Endometrial microvascular endothelial cells (primary cell): ENCODE results near the gene CLTA. TPM values are rescaled to one million over a fixed set of nuclear protein-coding genes. Genes with fewer than 3 reads are reported as not detected.

ENCODE experiments used
- in situ Hi-C: cut with HindIII; loops from 2 replicates; pipeline ENCODE4 v1.10.0; 2017; ENCODE audit warnings: low sequenced_read_pairs, low pct_unique_long_range_greater_than_20kb; ENCODE audit errors: inconsistent ontology term
- total RNA-seq: library from RNA; depleted of rRNA; stranded (reverse); fragments of >200 nt; gene quantifications from one replicate; pipeline ENCODE4 v1.2.3, GENCODE V29; 2015; ENCODE audit errors: inconsistent ontology term

CLTA gene, protein sequence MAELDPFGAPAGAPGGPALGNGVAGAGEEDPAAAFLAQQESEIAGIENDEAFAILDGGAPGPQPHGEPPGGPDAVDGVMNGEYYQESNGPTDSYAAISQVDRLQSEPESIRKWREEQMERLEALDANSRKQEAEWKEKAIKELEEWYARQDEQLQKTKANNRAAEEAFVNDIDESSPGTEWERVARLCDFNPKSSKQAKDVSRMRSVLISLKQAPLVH
- total RNA-seq: 387 TPM

DNA sequence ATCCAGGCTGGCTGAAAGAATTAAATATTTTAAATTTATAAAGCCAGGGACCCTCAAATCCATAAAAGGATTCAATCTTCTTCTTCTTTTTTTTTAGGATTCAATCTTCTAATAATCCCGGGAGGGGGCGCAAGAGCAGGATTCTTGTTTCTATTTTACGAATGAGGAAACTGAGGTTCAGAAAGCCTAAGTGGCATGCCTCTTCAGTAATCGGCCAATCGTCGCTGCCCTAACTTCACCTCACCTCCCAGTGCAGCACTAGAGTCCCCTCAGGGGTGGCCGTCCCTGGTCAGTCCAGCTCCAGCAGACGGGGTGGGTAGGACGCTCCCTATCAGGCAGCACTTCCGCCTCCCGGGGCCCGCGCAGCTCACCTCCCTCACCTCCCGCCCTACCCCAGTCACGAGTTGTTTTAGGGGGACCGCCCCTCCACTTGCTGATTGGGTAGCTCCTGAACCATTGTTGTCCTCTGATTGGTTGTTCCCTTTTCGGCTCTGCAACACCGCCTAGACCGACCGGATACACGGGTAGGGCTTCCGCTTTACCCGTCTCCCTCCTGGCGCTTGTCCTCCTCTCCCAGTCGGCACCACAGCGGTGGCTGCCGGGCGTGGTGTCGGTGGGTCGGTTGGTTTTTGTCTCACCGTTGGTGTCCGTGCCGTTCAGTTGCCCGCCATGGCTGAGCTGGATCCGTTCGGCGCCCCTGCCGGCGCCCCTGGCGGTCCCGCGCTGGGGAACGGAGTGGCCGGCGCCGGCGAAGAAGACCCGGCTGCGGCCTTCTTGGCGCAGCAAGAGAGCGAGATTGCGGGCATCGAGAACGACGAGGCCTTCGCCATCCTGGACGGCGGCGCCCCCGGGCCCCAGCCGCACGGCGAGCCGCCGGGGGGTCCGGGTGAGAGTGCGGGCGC is at the start of gene CLTA:
TSS of gene CLTA (plus strand) at position 534 of the 902 bp plus-strand sequence. CDS start at position 670, 136 bp downstream.
- in situ Hi-C loops: no loop called here

DNA sequence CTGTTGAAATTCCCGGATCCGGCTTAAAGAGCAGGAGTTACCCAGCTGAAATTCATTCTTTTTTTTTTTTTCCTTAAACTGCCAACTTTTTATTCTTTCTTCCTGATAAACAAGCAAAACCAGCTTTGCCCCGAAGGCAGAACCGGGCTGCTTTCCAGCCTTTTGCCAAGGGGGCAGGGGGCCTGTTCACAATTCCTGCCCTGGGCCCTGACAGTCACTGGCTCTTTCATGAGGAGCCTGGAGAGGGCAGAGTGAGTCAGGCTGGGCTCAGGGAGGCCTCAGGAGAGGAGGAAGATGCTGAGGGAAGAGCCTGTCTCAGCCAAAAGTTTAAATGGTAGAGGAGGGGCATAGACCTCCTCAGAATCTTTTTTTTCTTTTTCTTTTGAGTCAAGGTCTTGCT is 49.4 kb upstream of the CLTA start:
- in situ Hi-C loops: no loop called here

DNA sequence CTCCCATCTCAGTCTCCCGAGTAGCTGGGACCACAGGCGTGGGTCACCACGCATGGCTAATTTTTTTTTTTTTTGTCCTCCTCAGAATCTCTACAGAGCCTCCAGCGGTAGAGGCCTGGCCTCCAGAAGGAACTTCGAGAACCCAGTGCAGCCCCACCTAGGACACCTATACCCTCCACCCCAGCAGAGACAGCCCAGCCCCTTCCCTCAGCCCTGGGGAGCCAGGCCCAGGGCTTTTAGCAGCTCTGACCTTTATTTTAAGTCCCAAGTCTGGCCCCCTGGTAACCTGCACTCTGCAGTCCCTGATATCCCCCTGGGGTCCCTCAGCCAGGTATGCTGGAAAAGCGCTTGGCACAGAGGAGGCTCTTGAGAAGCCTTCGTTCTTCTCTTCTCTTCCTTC is 49.0 kb upstream of the CLTA start:
- in situ Hi-C loops: no loop called here

DNA sequence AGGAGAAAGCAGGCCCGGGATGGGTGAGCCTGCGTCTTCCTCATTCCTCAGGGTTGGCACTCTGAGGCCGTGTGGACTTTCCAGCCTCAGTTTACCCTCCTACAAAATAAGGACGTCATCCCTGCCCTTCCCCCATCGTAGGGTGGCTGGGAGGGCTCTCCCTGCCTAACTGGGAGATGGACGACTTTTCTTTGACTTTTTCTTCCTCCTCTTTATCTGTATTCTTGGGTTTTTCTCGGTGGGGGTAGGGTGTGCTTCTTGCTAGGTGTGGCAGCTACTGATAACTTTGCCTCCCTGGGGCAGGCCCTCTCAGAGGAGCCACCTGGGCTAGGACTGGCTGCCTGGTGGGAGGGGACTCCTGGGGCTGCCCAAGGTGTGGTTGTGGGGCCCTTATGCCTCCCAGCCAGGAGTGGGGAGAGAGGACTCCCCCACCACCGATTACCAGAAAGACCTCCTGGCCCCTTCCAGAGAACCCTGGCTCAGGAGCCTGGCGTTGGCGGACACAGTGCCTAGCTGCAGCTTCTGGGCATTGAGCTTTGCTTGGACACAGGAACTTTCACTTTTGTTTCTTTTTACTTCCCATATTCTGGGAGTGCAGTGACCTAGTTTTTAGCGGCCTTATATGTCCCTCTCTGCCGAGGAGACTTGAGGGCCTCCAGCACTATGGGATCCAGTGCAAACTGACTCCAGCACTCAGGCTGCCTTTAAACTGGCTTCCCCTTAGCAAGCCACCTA is 48.0 kb upstream of the CLTA start:
- in situ Hi-C loops: no loop called here

DNA sequence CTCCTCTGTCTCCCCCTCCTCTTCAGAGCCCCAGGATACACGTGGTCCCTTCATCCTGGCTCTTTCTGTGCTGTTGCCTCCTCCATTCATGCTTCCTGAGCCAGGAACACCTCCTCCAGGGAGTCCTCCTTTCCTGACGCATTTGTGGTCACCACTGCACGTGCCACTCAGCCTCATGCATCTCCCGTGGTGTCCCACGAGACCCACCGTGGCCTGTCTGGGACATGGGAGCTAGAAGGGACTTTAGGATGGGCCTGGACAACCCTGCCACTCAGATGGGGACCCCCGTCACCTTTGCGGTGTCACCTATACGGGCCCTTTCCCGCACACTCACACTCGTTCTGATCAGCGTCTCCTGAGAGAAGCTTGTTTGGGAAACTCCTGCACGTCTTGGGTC is 47.5 kb upstream of the CLTA start:
- in situ Hi-C loops: no loop called here

DNA sequence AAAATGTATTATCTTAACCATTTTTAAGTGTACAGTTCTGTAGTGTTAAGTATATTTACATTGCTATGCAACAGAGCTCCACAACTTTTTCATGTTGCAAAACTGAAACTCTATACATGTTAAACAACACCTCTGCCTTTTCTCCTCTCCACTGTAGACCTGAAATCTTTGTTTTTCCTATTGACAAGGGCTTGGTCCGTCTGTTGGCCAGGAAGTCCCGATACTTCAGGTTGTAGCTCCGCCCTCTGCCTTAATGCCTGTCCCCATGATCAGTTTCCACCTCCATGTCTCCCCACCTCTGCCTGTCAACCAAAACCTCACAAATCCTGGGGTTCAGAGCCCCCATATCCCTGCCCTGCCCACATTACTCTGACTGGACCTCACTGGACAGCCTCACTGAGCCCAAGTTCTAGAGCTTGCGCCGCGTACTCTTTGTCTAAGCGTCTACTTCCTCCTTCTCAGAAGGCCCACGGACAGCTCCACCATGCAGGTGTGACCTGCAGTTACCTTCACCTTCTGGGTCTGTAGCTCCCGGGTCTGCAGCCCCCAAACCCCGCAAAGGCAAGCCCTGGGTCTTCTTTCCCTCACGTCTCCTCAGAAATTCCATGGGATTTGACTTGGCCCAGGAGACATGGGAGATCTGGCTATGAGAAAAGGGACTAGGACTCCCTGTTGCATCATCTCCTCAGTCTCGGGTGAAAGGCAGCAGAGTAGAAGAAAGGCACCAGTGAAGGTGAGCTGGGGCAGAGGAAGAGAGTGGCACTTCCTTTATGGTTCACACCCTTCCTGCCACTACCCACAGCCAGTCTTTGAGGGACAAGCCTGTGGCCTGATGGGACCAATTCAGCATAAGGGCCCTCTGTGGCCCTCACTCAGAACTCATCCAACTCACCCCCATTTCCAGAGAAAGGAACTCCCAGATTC is 46.1 kb upstream of the CLTA start:
- in situ Hi-C loops: no loop called here

DNA sequence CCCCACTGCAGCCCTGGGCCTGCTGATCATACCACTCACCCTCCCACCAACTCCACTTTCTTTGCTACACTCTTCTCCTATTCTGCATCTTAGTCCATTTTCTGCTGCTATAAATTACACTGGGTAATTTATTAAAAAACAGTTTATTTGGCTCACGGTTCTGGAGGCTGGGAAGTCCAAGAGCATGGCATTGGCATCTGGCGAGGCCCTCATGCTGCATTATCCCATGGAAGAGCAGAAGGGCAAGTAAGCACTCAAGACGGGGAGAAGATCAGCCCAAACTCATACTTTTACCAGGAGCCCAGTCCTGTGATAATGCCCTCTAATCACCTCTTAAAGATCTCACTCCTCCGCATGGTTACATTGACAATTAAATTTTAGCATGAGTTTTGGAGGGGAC is 44.8 kb upstream of the CLTA start:
- in situ Hi-C loops: no loop called here

DNA sequence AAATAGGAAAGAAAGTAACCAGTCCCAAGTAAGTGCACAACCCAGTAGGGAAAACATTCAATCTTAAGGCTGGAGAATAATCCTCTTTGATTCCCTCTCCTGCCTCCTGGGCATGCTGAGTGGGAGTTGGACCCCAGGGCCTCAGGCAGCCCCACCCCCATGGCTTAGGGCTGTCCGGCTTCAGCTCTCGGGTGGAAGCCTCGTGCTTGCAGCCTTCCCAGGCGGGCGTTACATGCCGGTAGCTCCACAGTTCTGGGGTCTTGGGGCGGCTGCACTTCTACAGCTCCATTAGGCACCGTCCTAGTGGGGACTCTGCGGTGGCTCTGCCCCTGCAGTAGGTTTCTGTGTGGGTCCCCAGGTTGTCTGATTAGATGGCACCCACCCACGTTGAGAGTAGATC is 44.1 kb upstream of the CLTA start:
- in situ Hi-C loops: no loop called here

DNA sequence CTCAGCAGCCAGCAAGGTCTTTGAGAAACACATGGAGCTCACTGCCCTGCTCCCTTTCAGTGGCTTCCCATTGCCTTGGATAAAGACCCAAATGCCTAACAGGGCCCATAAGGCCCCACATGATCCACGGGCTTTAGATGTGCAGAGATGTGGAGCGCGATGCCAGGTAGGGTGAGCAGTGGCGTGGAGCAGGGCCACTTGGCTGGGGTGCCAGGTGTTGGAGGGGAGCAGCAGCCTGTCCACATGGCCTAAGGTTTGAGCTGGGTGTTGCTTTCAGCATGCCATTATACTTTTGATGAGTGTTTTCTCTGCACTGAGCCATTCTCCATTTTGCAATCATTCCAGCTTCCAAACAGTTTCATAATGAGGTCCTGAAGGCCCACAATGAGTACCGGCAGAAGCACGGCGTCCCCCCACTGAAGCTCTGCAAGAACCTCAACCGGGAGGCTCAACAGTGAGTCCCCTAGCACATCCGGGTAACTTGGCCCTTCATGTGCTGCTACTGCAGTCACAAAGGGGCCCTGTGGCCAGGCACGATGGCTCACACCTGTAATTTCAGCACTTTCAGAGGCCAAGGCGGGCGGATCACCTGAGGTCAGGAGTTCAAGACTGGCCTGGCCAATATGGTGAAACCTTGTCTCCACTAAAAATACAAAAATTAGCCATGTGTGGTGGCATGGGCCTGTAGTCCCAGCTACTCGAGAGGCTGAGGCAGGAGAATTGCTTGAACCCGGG is 43.1 kb upstream of the CLTA start:
- in situ Hi-C loops: no loop called here

DNA sequence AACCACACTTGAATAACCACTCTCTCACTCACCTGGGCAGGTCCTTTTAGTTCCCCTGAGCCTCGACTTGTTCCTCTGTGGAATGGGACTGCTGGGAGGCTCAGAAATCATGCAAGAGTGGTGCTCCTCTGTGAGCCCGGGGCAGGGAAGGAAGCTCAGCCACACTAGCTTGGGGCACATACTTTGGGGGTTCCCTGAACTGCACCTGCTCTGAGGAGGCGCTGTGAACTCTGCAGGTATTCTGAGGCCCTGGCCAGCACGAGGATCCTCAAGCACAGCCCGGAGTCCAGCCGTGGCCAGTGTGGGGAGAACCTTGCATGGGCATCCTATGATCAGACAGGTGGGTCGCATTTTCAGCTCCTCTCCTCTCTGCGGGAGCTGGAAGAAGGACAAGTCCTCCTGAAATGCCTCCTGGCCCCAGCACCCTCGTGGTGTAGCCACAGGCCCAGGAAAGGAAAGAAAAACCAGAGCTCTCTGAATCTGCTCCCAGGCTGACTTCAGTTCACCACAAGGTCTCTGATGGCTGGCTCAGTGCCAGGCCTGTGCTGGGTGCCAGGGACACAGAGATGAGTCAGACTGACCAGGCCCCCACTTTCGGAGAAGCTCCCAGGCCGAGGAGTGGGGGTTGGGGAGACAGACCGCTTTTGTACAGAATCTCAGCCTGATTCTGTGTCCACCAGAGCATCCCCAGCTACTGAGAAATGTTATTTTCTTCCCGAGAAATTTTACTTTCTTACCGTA is 42.2 kb upstream of the CLTA start:
- in situ Hi-C loops: no loop called here

DNA sequence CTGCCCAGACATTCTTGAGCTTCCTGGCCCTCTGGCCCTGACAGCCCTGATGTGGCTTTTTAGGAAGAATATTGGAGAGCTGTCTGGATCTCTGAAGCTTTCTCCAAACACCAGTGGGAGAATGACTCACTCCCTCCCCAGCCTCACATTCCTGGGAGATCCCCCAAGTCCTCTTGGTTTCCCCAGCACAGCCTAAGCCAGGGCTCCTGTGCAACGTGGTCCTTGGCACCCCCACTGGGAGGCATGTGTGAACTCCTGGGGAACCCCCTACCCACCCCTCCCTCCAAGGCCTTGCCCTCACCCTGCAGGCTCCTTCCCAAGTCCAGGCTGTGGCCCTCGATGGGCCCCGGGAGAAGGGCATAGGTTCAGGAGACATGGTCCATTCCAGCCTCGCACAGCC is 41.5 kb upstream of the CLTA start:
- in situ Hi-C loops: no loop called here

DNA sequence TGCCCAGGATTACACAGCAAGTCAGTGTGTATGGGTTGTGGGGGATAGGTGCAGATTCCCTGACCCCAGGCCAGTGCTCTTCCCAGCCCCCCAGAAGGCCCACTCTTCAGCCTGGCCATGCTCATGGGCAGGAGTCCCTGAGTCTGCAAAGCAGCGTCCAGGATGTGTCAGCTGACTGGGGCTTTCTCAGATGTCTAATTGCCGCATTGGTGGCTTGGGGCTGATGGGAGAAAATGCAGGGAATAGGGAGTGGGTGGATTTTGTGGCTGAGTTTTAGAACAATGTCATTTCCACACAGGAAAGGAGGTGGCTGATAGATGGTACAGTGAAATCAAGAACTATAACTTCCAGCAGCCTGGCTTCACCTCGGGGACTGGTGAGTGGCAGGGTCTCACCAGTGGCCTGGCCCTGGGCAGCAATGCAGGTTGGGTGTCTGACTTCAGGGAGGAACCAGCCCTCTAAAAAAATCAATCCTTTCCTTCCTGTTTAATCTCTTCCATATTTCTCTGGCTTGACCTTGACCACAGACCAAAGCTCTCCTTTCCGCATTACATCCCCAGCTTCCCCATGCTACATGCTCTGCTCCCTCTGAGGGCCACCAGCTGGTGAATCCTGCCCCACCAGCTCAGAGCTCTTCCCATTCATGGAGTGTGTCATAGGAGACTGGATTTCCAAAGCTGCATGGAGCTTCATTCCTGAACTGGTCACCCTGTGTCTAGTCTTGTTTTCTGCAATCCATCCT is 40.0 kb upstream of the CLTA start:
- in situ Hi-C loops: no loop called here

DNA sequence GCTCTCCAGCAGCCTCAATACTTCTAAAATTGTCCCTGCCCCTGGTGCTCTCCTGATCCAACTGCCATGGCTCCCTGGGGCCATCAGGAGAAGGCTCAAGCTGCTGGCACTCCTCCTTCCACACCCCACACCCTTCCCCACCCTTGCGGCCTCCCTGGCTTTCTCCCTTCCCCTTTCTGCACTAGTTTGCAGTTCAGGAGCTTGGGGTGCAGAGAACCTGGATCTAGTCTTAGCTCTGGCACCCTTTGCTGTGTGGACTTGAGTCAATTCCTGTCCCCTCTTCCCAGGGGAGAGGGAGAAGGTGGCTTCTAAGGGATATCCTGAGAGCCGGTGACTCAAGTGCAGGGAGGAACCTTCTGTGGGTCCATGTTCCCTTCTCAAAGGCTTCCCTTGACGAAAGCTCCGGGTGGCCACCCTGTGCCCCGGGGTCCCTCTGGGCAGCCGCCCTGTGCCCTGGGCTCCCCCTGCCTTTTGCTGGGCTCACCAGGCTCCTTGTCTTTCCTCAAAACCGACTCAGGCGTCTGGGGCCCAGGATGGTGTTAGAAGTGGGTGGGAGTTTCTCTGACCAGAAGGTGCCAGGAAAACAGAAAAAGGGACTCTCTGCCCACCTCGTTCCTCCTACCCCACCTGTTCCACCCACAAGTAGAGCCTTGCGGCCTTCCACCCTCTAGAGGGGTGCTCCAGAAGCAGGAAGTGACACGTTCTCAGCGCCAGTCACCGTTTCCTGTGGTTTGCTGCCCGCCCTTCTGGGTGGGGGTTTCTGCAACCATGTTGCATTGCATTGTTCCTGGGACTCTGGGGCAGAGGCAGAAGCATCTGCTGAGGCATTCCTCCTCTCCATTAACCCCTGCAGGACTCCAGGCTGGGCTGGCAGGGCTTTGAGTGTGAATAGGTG is 39.2 kb upstream of the CLTA start:
- in situ Hi-C loops: no loop called here

DNA sequence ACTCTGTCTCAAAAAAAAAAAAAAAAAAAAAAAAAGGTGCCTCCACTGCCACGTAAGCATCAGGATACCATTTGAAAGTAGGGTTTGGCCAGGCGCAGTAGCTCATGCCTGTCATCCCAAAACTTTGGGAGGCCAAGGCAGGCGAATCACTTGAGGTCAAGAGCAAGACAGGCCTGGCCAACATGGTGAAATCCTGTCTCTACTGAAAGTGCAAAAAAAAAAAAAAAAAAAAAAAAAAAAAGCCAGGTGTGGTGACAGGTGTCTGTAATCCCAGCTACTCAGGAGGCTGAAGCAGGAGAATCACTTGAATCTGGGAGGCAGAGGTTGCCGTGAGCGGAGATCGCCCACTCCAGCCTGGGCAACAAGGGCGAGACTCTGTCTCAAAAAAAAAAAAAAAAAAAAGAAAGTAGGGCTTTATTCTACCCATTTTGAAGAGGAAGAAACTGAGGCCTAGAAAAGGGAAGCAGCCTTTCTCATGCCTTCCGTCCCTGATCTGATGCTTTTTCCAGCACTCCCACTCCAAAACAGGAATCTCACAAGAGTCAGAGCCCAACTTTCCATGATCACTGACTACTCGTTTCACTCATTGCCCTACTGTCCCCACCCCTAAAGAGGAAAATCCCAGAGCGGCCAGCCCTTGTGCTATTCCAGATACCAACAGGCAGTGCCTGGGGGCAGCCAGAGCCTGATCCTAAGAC is 37.8 kb upstream of the CLTA start:
- in situ Hi-C loops: no loop called here

DNA sequence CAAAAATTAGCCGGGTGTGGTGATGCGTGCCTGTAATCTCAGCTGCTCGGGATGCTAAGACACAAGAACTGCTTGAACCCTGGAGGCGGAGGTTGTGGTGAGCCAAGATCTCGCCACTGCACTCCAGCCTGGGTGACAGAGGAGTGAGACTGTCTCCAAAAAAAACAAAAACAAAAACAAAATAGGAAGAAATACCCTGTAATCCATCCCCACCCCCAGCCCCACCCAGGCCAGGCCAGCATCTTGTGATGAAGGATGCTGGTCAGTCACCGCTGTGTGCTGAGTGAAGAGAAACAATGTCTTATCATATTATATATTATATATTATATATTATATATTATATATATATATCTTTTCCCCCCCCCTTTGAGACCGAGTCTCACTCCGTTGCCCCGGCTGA is 37.0 kb upstream of the CLTA start:
- in situ Hi-C loops: no loop called here
